Type B pancreatic cell (in vitro differentiated cells): ENCODE results near the gene TECPR2. TPM values are rescaled to one million over a fixed set of nuclear protein-coding genes. Genes with fewer than 3 reads are reported as not detected.

Source experiments
- DNase-seq: peaks from one replicate; pipeline ENCODE4 v3.0.0; 2021; ENCODE audit warnings: mixed read lengths; ENCODE audit not compliant: unreplicated experiment; ENCODE audit errors: extremely low spot score
- H3K27ac Mint-ChIP-seq: 2 replicates; pipeline ENCODE4 v1.8.0; 2021; ENCODE audit warnings: mild to moderate bottlenecking, mixed read lengths
- H3K27me3 Mint-ChIP-seq: 2 replicates; pipeline ENCODE4 v1.8.0; 2021; ENCODE audit warnings: mixed read lengths
- H3K36me3 Mint-ChIP-seq: 2 replicates; pipeline ENCODE4 v1.8.0; 2021; ENCODE audit warnings: mixed read lengths
- H3K4me1 Mint-ChIP-seq: one replicate; pipeline ENCODE4 v1.8.0; 2021; ENCODE audit warnings: mixed read lengths; ENCODE audit not compliant: unreplicated experiment
- H3K4me3 Mint-ChIP-seq: 2 replicates; pipeline ENCODE4 v1.8.0; 2021; ENCODE audit warnings: mild to moderate bottlenecking, mixed read lengths
- H3K9me3 Mint-ChIP-seq: 2 replicates; pipeline ENCODE4 v1.8.0; 2021; ENCODE audit warnings: mixed read lengths
- total RNA-seq: library from RNA; stranded (reverse); gene quantifications from 2 replicates; pipeline ENCODE4 v1.2.1, GENCODE V29; 2021; ENCODE audit warnings: low replicate concordance
- TF ChIP-seq, protein P1 (sequence below): fragments of 200-600 bp; sonication (generic); conservative IDR thresholded peaks from 2 replicates; pipeline ENCODE4 v1.5.0; 2021; ENCODE audit warnings: antibody characterized with exemption, mild to moderate bottlenecking

TECPR2 gene
- total RNA-seq, 1 donor from 2014 or later: 25.5 TPM

- TF ChIP-seq, protein P1, sequence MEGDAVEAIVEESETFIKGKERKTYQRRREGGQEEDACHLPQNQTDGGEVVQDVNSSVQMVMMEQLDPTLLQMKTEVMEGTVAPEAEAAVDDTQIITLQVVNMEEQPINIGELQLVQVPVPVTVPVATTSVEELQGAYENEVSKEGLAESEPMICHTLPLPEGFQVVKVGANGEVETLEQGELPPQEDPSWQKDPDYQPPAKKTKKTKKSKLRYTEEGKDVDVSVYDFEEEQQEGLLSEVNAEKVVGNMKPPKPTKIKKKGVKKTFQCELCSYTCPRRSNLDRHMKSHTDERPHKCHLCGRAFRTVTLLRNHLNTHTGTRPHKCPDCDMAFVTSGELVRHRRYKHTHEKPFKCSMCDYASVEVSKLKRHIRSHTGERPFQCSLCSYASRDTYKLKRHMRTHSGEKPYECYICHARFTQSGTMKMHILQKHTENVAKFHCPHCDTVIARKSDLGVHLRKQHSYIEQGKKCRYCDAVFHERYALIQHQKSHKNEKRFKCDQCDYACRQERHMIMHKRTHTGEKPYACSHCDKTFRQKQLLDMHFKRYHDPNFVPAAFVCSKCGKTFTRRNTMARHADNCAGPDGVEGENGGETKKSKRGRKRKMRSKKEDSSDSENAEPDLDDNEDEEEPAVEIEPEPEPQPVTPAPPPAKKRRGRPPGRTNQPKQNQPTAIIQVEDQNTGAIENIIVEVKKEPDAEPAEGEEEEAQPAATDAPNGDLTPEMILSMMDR: no peak
- H3K27me3 Mint-ChIP-seq: no peaks in the 10 kb centered on the region
- H3K4me3 Mint-ChIP-seq: no peak overlapping the region
- H3K27ac Mint-ChIP-seq: no peak overlapping the region
- H3K36me3 Mint-ChIP-seq: peaks cover 36% of the 10 kb centered on the region
- no peaks in the 10 kb centered on the region for H3K4me1 Mint-ChIP-seq
- peaks cover 5% of the 10 kb centered on the region for H3K9me3 Mint-ChIP-seq
- no peak for DNase-seq
These were observed 33.8 kb downstream of the TECPR2 start for GRCh38 chr14:102396521-102396920.

DNA sequence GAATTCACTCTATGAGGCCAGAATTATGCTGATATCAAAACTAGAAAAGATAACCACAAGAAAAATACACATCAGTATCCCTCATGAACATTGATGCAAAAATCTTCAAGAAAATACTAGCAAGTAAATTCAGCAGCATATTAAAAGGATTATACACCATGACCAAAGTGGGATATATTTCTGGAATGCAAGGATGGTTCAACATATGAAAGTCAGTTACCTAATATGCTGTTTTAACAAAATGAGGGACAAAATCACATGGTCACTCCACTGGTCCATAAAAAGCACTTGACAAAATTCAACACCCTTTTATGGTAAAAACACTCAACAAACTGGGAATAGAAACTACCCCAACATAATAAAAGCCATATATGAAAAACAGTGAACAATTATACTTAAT lies 40.3 kb downstream of the TECPR2 start:
- H3K9me3 Mint-ChIP-seq: peaks cover 16% of the 10 kb centered on the region
- H3K27me3 Mint-ChIP-seq: no peaks in the 10 kb centered on the region
- no peak overlapping the region for H3K27ac Mint-ChIP-seq
- no peak overlapping the region for H3K4me3 Mint-ChIP-seq
- no peaks in the 10 kb centered on the region for H3K4me1 Mint-ChIP-seq
- no peak for DNase-seq
- peaks cover 36% of the 10 kb centered on the region for H3K36me3 Mint-ChIP-seq
- TF ChIP-seq, protein P1: no peak

GRCh38 chr14:102407258-102407657 lies 44.5 kb downstream of the TECPR2 start:
- Mint-ChIP-seq H3K36me3 (peaks cover 29% of the 10 kb centered on the region), H3K27me3 (no peaks in the 10 kb centered on the region), H3K4me3 (no peak overlapping the region), H3K4me1 (no peaks in the 10 kb centered on the region), H3K27ac (no peak overlapping the region), H3K9me3 (peaks cover 11% of the 10 kb centered on the region)
- no peak for DNase-seq
- TF ChIP-seq, protein P1: no peak

DNA sequence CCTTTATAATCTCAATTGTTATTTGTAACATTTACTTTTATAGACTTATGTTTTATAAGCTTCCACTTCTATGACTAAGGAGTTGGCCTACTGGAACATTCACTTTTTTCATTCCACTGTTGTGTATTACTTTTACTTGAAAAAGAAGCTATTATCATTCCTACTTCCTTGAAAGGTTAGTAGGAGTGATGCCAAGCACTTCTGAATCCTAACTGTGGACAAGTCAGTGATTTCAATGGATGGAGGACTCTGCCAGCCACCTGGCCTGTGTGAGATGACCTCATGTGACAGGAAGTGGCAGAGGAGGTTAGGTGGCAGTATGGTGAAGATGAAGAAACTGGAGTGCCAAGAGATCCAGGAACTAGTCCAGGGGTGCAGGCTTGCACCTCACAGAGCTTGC lies 46.0 kb downstream of the TECPR2 start:
- H3K27me3 Mint-ChIP-seq: no peaks in the 10 kb centered on the region
- no peak overlapping the region for H3K4me3 Mint-ChIP-seq
- peaks cover 16% of the 10 kb centered on the region for H3K36me3 Mint-ChIP-seq
- no peak for DNase-seq
- H3K27ac Mint-ChIP-seq: no peak overlapping the region
- TF ChIP-seq, protein P1: no peak
- no peaks in the 10 kb centered on the region for H3K4me1 Mint-ChIP-seq
- H3K9me3 Mint-ChIP-seq: no peaks in the 10 kb centered on the region

- no peak for DNase-seq
- H3K27ac Mint-ChIP-seq: no peak overlapping the region
- no peaks in the 10 kb centered on the region for H3K4me1 Mint-ChIP-seq
- H3K9me3 Mint-ChIP-seq: no peaks in the 10 kb centered on the region
- no peak overlapping the region for H3K4me3 Mint-ChIP-seq
- TF ChIP-seq, protein P1: no peak
- H3K36me3 Mint-ChIP-seq: peaks cover 4% of the 10 kb centered on the region
- no peaks in the 10 kb centered on the region for H3K27me3 Mint-ChIP-seq
These were observed 52.9 kb downstream of the TECPR2 start for GRCh38 chr14:102415671-102416070.

- H3K27ac Mint-ChIP-seq: no peak overlapping the region
- DNase-seq: no peak
- H3K4me3 Mint-ChIP-seq: no peak overlapping the region
- TF ChIP-seq, protein P1: no peak
- no peaks in the 10 kb centered on the region for H3K9me3 Mint-ChIP-seq
- no peaks in the 10 kb centered on the region for H3K27me3 Mint-ChIP-seq
- H3K36me3 Mint-ChIP-seq: peaks cover 4% of the 10 kb centered on the region
- no peaks in the 10 kb centered on the region for H3K4me1 Mint-ChIP-seq
These were observed 54.3 kb downstream of the TECPR2 start for GRCh38 chr14:102417001-102417431.
